Cardiac fibroblast (primary cell): ENCODE results near the gene LNX1.

Source experiments
- DNase-seq, 2 donors: peaks; one replicate each; pipeline versions ENCODE4 v3.0.0 to v3.0.0-alpha.2; 2010; ENCODE audit warnings: low read depth in 2 of 2
- H3K4me3 ChIP-seq, 2 donors: replicated peaks in 1 of 2; 1 replicate in 1 of 2; 2 replicates in 1 of 2; pipeline ENCODE4 v1.5.1; 2011; ENCODE audit warnings: low read depth in 2 of 2, low read length in 2 of 2, mild to moderate bottlenecking in 2 of 2, moderate library complexity in 1 of 2
- TF ChIP-seq, protein P1 (sequence below): IDR thresholded peaks from one replicate; pipeline ENCODE4 v1.5.1; 2011; ENCODE audit warnings: low read depth, mild to moderate bottlenecking, low read length, inconsistent platforms

LNX1 gene

DNA sequence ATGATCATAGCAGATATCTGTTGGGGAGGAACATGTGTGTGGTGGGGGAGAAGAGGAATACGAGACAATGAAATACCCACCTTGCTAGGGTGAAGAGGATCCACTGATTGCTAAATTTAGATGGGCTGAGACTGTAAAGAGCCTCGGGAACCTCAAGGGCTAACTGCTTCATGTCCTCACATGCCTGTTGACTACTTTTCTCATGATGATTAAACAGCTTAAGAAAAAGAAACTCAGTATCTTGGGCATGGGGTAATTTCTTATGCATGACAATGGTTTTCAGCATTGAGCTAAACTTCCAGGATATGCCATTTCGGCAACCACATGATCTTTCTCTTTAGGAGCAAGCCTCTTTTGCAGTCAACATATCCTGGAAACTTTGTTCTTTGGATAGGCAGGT, 3.9 kb upstream of the LNX1 start:
- TF ChIP-seq, protein P1, sequence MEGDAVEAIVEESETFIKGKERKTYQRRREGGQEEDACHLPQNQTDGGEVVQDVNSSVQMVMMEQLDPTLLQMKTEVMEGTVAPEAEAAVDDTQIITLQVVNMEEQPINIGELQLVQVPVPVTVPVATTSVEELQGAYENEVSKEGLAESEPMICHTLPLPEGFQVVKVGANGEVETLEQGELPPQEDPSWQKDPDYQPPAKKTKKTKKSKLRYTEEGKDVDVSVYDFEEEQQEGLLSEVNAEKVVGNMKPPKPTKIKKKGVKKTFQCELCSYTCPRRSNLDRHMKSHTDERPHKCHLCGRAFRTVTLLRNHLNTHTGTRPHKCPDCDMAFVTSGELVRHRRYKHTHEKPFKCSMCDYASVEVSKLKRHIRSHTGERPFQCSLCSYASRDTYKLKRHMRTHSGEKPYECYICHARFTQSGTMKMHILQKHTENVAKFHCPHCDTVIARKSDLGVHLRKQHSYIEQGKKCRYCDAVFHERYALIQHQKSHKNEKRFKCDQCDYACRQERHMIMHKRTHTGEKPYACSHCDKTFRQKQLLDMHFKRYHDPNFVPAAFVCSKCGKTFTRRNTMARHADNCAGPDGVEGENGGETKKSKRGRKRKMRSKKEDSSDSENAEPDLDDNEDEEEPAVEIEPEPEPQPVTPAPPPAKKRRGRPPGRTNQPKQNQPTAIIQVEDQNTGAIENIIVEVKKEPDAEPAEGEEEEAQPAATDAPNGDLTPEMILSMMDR, result no peak
- H3K4me3 ChIP-seq, result no peak overlapping the region
- DNase-seq, result no peak

DNA sequence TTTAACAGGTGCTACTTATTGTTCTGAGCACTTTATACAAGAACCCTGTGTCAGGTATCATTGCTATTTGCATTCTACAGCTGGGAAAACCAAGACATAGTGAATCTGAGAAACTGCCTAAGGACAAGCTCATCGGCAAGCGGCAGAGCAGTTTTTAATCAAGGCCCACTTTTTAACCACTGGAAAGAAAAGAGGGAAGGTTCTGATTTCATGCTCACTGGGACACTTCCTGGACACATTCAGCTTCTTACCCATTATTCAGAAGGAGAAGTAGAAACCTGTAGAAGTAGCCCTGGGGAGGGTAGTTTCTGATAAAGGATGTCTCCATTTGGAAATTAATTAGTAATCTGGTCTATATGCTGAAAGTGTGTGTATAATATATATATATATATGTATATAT, 2.5 kb upstream of the LNX1 start:
- no peak overlapping the region for H3K4me3 ChIP-seq
- TF ChIP-seq, protein P1, result no peak

DNA sequence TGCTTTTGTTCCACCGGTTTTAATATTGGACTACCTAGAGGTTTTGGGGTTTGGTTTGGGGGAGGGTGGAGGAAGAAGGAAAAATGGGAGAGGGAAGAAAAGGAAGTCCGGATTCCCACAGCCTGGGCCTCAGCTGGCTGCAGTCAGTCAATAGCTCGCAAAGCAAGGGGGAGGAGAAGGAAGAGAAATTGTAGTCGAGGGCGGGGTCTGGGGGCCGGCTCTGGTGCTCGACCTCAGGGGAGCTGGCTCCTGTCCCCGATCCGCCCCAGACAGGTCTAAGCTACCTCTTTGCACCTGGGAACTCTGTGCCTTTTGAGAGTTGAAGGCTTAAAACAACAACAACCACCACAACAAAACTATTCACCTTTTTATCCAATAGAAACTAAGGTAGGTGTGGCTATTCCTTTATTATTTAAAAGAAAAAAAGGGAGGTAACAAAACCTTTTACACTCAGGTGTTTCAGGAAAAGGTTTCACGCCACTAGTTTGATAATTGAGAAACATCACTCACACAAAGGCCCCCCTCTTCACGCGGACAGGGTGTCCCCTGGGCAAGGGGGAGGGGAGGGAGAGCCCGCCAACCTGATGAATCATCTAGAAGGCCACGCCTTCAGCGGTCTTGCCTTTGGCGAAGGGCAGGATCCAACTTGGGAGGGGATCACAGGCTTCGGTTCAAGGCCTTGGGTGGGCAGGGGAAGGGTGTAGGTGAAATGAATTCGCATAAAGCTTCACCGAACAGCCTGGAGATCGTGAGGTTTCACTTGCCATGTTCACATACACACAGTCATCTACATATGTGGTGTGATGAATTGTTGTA, 1.6 kb upstream of the LNX1 start:
- H3K4me3 ChIP-seq, result peak overlapping the region in 1 of 2 donors; percentile 27
- peak; percentile 46 to 51 for DNase-seq
- TF ChIP-seq, protein P1, result no peak

More for the DNA sequence above, 2.5 kb upstream of the LNX1 start:
- DNase-seq, result no peak

DNA sequence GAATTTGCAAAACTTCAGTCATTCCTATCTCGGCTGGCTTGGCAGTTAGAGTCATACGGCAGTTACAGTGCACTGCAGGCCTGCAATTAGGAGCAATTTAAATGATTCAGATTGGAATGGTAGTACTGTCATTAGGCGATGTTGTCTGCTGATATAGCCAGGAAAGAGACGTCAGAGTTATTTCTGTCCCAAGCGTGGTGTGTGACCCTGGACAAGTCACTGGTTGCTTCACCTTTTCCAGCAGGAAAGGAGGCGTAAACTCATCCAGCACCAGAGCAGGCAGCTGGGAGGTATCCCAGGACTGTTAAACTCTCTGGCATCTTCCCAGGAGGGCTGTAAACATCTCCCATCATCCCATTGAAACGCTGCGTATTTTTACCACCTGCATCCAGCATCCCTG, 836 bp upstream of the LNX1 start:
- DNase-seq, result peak; percentile 29 to 62
- no peak overlapping the region for H3K4me3 ChIP-seq
- TF ChIP-seq, protein P1, result no peak

DNA sequence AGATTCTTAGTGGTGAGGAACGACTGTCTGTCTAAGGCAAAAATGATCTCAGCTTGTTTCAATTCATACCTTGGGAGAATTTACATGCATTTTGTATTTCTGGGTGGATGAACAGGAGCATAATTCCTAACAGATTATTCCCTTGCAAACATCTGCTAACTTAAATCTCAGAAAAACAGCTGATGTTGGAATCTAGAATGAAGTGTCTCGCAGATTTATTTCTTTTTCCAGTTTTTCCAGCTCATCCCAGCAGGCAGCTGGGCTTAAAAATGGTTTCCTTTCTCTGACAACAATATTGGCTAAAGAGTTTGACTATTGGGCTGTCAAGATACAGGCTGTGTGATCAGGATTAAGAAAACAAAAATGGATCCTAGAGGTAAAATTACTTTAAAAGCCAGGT, 1.1 kb downstream of the LNX1 start:
- TF ChIP-seq, protein P1, result no peak
- H3K4me3 ChIP-seq, result no peak overlapping the region
- DNase-seq, result no peak

DNA sequence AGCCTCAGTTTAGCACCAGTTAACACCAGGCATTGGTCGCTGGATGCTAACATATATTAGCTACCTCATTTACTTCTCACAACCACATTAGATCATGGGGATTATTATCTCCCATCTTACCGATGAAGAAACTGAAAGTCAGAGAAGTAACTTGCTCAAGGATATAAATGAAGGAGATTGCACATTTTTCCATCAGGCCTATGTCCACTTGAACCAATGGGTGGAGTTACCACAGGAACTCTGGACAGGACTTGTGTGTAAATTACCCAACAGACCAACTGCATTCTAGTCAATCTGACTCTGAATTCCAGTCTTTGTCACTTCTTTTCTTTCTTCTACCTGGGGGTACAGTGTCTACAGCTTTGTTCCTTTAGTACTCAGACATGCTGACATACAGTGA, 1.8 kb downstream of the LNX1 start:
- no peak overlapping the region for H3K4me3 ChIP-seq
- TF ChIP-seq, protein P1, result no peak
- no peak for DNase-seq

DNA sequence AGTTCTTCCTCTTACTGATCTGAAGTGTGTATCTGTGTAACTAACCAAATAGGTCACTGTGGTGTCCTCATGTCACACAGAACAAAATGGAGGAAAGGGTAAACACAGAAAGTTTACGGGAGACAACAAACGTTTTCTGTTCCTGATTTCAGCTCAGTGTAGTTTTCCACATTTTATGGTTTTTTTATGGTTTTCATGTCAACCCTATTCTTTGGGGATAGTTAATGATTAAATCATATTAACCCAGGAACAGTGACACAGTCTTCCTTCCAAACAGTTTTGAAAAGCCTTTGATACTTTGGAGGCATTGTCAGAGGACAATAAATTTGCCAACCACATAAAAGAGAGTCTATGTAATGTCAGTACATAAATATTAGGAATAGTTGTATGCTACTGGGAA, 4.2 kb downstream of the LNX1 start:
- TF ChIP-seq, protein P1, result no peak
- H3K4me3 ChIP-seq, result no peak overlapping the region
- no peak for DNase-seq
